Activated CD4-positive, alpha-beta T cell treated with anti-CD3 and anti-CD28 coated beads for 36 hours (primary cell): ENCODE results near the gene UIMC1. TPM values are rescaled to one million over a fixed set of nuclear protein-coding genes. Genes with fewer than 3 reads are reported as not detected.

Source experiments
- ATAC-seq: fragments of 200-7000 bp; cut with Tn5 transposase; one replicate; pipeline ENCODE4 v1.10.0; 2021; ENCODE audit warnings: mild to moderate bottlenecking, moderate library complexity
- CTCF ChIA-PET: fragments of 350-600 bp; sonication (Branson Sonifier 250); formaldehyde crosslinking; loops from one replicate; lab custom pipeline; 2021; ENCODE audit warnings: antibody characterized with exemption; lab: Charles Lee
- POLR2A ChIA-PET: fragments of 350-600 bp; sonication (Branson Sonifier 250); formaldehyde crosslinking; loops from one replicate; lab custom pipeline; 2021; ENCODE audit warnings: antibody characterized with exemption, inconsistent platforms; lab: Charles Lee
- DNase-seq: peaks from one replicate; pipeline ENCODE4 v3.0.0-alpha.2; 2020
- H3K27ac Mint-ChIP-seq: one replicate; pipeline ENCODE4 v1.8.0; 2021; ENCODE audit warnings: mixed read lengths
- H3K27me3 Mint-ChIP-seq: one replicate; pipeline ENCODE4 v1.8.0; 2021; ENCODE audit warnings: mixed read lengths
- H3K36me3 Mint-ChIP-seq: one replicate; pipeline ENCODE4 v1.8.0; 2021; ENCODE audit warnings: low read depth, mixed read lengths
- H3K4me1 Mint-ChIP-seq: one replicate; pipeline ENCODE4 v1.8.0; 2021; ENCODE audit warnings: mixed read lengths
- H3K4me3 Mint-ChIP-seq: one replicate; pipeline ENCODE4 v1.8.0; 2021; ENCODE audit warnings: mild to moderate bottlenecking, moderate library complexity, mixed read lengths
- H3K9me3 Mint-ChIP-seq: one replicate; pipeline ENCODE4 v1.8.0; 2021; ENCODE audit warnings: low read depth, mixed read lengths
- intact Hi-C, 2 experiments: fragments of 100-400 bp; cut with DNase I in 1 of 2; cut with micrococcal nuclease in 1 of 2; formaldehyde crosslinking; loops; one replicate each; pipeline versions ENCODE4 v1.14.2 to v1.15.1; 2022 to 2024; cut with DNase I, micrococcal nuclease
- total RNA-seq, 2 experiments: library from RNA; stranded (reverse); gene quantifications; one replicate each; pipeline ENCODE4 v1.2.3, GENCODE V29; 2021

UIMC1 gene
- total RNA-seq, 2 experiments from 2014 or later: 50.4 to 53.4 TPM

DNA sequence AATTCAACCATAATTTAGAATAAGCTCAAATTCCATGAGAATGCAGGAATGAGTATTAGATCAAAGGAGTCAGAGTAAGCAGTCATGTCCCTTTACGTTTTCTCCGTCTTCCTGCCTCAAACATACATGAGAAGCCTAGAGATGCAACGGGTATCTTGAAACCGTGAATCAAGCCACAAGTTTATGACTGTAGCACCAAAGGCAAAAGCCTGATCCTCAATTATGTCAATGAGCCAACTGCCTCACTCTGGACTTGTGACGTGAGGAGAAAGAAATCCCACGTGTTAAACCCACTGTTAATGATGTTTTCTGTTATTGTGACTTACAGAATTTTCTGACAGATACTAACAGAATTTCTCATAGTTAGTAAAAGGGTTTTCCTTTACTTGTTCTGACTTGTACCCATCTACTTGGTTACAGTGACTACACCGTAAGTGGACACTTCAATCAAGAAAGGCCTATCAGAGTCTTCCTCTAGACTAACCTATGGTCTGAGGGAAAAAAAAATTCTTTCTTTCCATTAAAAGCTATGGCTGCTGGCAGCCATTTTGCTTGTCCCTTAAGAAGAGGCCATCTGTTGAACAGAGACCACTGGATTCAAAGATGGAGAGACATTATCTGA, 72.2 kb downstream of the UIMC1 start:
- H3K9me3 Mint-ChIP-seq: no peaks in the 10 kb centered on the region
- peaks cover 35% of the 10 kb centered on the region for H3K36me3 Mint-ChIP-seq
- no peak overlapping the region for H3K4me3 Mint-ChIP-seq
- peak overlapping the region; percentile 23 for H3K27ac Mint-ChIP-seq
- intact Hi-C loops: no loop called here
- ChIA-PET POLR2A (no interaction called here), CTCF (interaction anchor here (0.5 to 1.5 kb wide), 3 partner anchors 12 to 580 kb away, joined by 3 read pairs; no protein-coding TSS in a partner anchor)
- peak; percentile 42 for ATAC-seq
- no peaks in the 10 kb centered on the region for H3K27me3 Mint-ChIP-seq
- no peak for DNase-seq
- peaks cover 21% of the 10 kb centered on the region for H3K4me1 Mint-ChIP-seq

DNA sequence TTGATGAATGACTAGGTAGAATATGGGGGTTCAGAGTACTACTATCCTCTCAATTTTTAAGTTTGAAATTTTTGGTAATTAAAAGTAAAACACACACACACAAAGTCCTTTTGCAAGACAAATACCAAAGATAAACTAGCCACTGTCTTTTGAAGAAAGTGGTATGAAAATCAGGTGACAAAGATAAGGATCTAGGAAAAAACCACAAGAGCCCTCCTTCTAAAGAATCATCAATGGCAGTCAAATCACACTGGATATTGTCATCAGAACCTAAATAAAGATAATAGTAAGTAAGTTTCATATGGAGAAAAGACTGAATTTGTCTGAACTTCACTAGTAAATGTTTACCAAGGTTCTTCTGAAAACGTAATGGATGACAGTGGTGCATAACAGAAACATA, 76.9 kb downstream of the UIMC1 start:
- no peaks in the 10 kb centered on the region for H3K27me3 Mint-ChIP-seq
- no peak overlapping the region for H3K27ac Mint-ChIP-seq
- H3K9me3 Mint-ChIP-seq: no peaks in the 10 kb centered on the region
- intact Hi-C loops: loop anchor here in 1 of 2 experiments (10.0 kb wide), 1 partner anchor 445 kb away; no protein-coding TSS in a partner anchor
- peaks cover 16% of the 10 kb centered on the region for H3K36me3 Mint-ChIP-seq
- ATAC-seq (no peak), DNase-seq (no peak)
- peaks cover 6% of the 10 kb centered on the region for H3K4me1 Mint-ChIP-seq
- POLR2A ChIA-PET: no interaction called here
- CTCF ChIA-PET: no interaction called here
- no peak overlapping the region for H3K4me3 Mint-ChIP-seq

DNA sequence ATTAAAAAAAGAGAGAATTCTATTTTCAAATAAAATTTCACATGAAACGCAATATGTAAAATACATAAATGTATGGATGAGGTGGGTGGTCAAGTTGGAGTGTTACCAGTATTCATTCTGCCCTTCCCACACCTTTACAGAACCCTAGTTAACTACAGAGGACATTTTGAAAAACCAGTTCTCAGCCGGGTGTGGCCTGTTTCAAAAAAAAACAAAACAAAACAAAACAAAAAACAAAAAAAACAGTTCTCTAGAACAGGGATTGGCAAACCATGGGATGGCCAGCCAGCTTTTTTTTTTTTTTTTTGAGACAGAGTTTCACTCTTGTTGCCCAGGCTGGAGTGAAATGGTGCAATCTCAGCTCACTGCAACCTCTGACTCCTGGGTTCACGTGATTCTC, 79.0 kb downstream of the UIMC1 start:
- peaks cover 6% of the 10 kb centered on the region for H3K4me1 Mint-ChIP-seq
- H3K9me3 Mint-ChIP-seq: no peaks in the 10 kb centered on the region
- no peaks in the 10 kb centered on the region for H3K27me3 Mint-ChIP-seq
- H3K4me3 Mint-ChIP-seq: no peak overlapping the region
- DNase-seq: no peak
- ChIA-PET CTCF (interaction anchor here (0.9 kb wide), 1 partner anchor 267 kb away, joined by 4 read pairs; no protein-coding TSS in a partner anchor), POLR2A (no interaction called here)
- H3K36me3 Mint-ChIP-seq: peaks cover 14% of the 10 kb centered on the region
- intact Hi-C loops: loop anchor here in 1 of 2 experiments (10.0 kb wide), 1 partner anchor 443 kb away; no protein-coding TSS in a partner anchor
- ATAC-seq: no peak
- no peak overlapping the region for H3K27ac Mint-ChIP-seq

DNA sequence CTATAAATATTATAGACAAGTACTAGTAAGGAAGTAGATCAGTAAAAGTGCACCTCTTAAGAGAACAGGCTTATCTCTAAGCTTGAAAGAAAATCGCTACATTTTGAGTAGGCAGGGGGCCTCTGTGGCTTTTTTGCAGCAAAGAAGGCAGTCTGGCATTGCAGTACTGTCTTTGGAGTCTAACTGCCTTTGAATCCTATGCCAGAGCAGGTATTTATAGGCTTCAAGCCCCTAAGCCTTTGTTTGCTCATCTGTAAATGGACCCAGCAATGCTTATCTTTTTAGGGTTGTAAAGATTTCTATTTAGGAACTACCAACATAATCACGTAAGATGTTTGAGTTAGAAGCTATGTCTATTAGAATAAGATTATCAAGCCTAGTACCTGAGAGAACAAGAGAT, 83.8 kb downstream of the UIMC1 start:
- POLR2A ChIA-PET: no interaction called here
- H3K27ac Mint-ChIP-seq: no peak overlapping the region
- no peaks in the 10 kb centered on the region for H3K4me1 Mint-ChIP-seq
- H3K27me3 Mint-ChIP-seq: no peaks in the 10 kb centered on the region
- peaks cover 18% of the 10 kb centered on the region for H3K36me3 Mint-ChIP-seq
- intact Hi-C loops: loop anchor here in 1 of 2 experiments (10.0 kb wide), 1 partner anchor 438 kb away; no protein-coding TSS in a partner anchor
- ATAC-seq (no peak), DNase-seq (no peak)
- CTCF ChIA-PET: interaction anchor here (0.6 to 1.4 kb wide), 3 partner anchors 11 to 1830 kb away, joined by 3 read pairs; no protein-coding TSS in a partner anchor
- H3K9me3 Mint-ChIP-seq: no peaks in the 10 kb centered on the region
- H3K4me3 Mint-ChIP-seq: no peak overlapping the region

DNA sequence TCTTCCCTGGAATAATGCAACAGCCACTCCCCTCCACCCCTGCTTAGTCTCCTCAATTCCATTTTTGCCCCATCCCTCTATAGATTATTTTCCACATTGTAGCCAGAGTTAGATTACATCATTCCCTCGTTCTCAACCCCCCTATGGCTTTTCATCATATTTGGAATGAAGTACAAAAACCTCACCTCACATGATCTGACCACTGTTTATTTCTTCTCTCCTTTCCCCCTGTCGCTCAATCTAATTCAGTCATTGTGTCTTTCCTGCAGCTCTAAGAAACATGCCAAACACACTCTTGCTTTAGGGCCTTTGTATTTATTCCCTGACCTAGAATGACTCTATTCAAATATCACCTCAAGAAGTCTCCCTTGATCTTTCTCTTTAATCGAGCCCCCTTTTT, 84.9 kb downstream of the UIMC1 start:
- intact Hi-C loops: loop anchor here in 1 of 2 experiments (10.0 kb wide), 1 partner anchor 437 kb away; no protein-coding TSS in a partner anchor
- Mint-ChIP-seq H3K4me1 (peaks cover under 1% of the 10 kb centered on the region), H3K27me3 (no peaks in the 10 kb centered on the region), H3K9me3 (no peaks in the 10 kb centered on the region), H3K36me3 (peaks cover 18% of the 10 kb centered on the region), H3K4me3 (no peak overlapping the region), H3K27ac (no peak overlapping the region)
- no peak for ATAC-seq
- CTCF ChIA-PET: no interaction called here
- POLR2A ChIA-PET: no interaction called here
- DNase-seq: no peak

DNA sequence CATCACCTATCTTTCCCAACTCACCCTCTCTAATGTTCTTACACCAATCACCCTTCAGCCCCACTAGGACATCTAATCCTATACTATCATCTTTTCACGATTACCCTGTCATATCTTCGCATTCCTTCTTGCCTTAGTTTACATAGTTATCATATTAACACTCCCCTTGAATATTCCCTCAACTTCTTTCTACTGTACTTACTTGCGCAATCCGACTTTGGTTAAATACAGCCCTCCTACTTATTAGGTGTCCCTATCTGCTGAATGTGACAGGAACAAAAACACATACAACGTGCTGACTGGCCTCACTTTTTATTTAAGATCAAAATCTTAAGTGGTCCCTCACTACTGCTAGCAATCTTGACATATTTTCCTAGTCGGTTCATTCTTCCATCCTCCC, 88.0 kb downstream of the UIMC1 start:
- CTCF ChIA-PET: interaction anchor here (0.6 kb wide), 1 partner anchor 82 kb away, joined by 3 read pairs; no protein-coding TSS in a partner anchor
- intact Hi-C loops: no loop called here
- POLR2A ChIA-PET: no interaction called here
- Mint-ChIP-seq H3K9me3 (no peaks in the 10 kb centered on the region), H3K27ac (no peak overlapping the region), H3K4me3 (no peak overlapping the region), H3K27me3 (no peaks in the 10 kb centered on the region), H3K4me1 (peaks cover 10% of the 10 kb centered on the region), H3K36me3 (peaks cover 29% of the 10 kb centered on the region)
- ATAC-seq (no peak), DNase-seq (no peak)

DNA sequence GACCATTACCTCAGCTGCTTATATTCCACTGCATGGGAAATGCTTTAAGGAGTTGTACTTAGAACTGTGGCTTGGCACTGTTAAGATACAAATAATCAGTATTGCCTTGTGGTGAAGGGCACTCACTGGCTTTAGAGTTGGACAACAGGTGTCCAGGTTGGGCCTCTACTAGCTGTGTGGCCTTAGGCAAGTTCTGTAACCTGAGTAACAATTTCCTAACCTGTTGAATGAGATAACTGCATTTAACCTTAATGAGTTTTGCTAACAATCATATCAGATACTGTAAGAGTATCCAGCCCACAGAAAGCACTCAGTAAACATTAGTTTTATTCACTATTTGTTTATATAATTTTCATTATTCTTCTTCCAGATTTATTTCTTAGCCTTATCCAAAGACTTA, 90.2 kb downstream of the UIMC1 start:
- peaks cover 14% of the 10 kb centered on the region for H3K4me1 Mint-ChIP-seq
- DNase-seq (no peak), ATAC-seq (no peak)
- ChIA-PET POLR2A (no interaction called here), CTCF (interaction anchor here (1.5 kb wide), 1 partner anchor 13 kb away, joined by 3 read pairs; no protein-coding TSS in a partner anchor)
- H3K36me3 Mint-ChIP-seq: peaks cover 33% of the 10 kb centered on the region
- H3K9me3 Mint-ChIP-seq: no peaks in the 10 kb centered on the region
- no peak overlapping the region for H3K4me3 Mint-ChIP-seq
- H3K27ac Mint-ChIP-seq: no peak overlapping the region
- intact Hi-C loops: no loop called here
- H3K27me3 Mint-ChIP-seq: no peaks in the 10 kb centered on the region

DNA sequence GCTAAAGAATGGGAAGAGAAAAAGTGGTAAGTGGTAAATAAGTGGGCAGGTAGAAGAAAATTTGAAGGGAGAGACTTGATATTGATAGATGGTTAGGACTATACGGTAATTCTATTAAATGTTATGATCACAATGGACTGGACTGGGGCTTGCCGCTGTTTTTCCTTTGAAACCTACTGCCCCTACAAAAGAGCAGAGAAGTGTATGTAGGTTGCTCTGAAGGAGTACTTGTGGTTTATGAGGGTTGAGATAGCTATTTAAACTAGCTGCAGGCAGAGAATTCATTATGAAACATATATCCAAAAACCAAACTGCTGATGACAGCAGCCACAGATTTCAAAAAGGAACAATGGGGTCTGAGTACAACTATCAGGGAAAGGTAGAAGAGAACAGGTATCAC, 90.7 kb downstream of the UIMC1 start:
- Mint-ChIP-seq H3K4me3 (no peak overlapping the region), H3K9me3 (no peaks in the 10 kb centered on the region), H3K36me3 (peaks cover 30% of the 10 kb centered on the region), H3K4me1 (peaks cover 15% of the 10 kb centered on the region), H3K27ac (peak overlapping the region; percentile 34), H3K27me3 (no peaks in the 10 kb centered on the region)
- ChIA-PET POLR2A (no interaction called here), CTCF (interaction anchor here (1.5 kb wide), 1 partner anchor 12 kb away, joined by 3 read pairs; no protein-coding TSS in a partner anchor)
- intact Hi-C loops: no loop called here
- ATAC-seq (no peak), DNase-seq (no peak)

DNA sequence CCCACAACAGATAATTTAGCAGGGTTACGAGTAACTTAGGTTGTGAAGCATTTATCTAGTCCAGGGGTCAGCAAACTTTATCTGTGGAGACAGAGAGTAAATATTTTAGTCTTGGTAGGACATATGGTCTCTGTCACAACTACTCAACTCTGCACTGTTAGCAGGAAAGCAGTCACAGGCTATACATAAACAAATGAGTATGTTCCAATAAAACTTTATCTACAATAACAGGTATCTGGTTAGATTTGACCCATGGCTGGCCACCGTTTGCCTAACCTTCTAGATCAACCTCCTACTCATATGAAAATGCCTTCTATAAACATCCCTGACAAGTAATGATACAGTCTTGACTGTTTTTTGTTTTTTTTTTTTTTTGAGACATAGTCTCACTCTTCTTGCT, 94.5 kb downstream of the UIMC1 start:
- ChIA-PET CTCF (no interaction called here), POLR2A (no interaction called here)
- H3K36me3 Mint-ChIP-seq: peaks cover 33% of the 10 kb centered on the region
- no peaks in the 10 kb centered on the region for H3K27me3 Mint-ChIP-seq
- H3K4me1 Mint-ChIP-seq: peaks cover 24% of the 10 kb centered on the region
- peak overlapping the region; percentile 42 for H3K27ac Mint-ChIP-seq
- ATAC-seq: no peak
- intact Hi-C loops: no loop called here
- no peak overlapping the region for H3K4me3 Mint-ChIP-seq
- no peak for DNase-seq
- H3K9me3 Mint-ChIP-seq: no peaks in the 10 kb centered on the region

DNA sequence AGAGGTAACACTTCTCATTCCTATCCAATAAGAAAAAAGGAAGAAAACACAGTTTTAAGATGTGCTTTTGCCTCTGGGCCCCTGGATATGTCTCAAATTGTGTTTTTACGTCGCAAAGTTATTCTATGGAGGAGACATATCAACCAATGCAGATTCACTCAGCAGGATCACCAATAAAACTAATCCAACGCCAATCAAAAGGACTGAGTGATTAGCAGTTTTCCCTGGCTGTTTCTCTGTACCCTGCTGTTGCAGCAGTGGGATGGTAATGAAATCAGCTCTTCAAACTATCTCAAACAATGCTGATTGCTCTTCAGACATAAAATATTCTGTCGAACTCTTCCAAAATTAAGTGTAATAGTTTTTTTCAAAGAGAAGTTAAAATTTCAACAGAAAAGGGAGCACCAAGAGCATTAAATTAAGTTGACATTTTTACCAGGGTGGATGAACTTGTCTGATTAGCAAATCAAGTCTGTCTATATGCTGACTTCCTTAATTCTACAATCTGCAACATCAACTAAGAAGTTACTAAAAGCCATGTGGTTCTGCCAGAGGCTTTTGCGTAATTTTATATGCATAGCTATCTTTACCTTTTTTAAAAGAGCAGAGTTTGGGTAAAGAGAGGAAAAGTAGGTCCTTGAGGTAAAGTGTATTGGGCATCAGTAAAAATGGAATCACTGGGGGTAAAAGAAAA, 97.8 kb downstream of the UIMC1 start:
- DNase-seq (no peak), ATAC-seq (no peak)
- H3K36me3 Mint-ChIP-seq: peaks cover 44% of the 10 kb centered on the region
- ChIA-PET POLR2A (no interaction called here), CTCF (interaction anchor here (0.7 to 3.7 kb wide), 5 partner anchors 10 to 248 kb away, joined by 3 to 11 read pairs (median 4); partner anchors contain the start of gene HK3)
- no peaks in the 10 kb centered on the region for H3K9me3 Mint-ChIP-seq
- H3K4me1 Mint-ChIP-seq: peaks cover 15% of the 10 kb centered on the region
- H3K4me3 Mint-ChIP-seq: no peak overlapping the region
- H3K27me3 Mint-ChIP-seq: no peaks in the 10 kb centered on the region
- intact Hi-C loops: no loop called here
- peak overlapping the region; percentile 12 for H3K27ac Mint-ChIP-seq

DNA sequence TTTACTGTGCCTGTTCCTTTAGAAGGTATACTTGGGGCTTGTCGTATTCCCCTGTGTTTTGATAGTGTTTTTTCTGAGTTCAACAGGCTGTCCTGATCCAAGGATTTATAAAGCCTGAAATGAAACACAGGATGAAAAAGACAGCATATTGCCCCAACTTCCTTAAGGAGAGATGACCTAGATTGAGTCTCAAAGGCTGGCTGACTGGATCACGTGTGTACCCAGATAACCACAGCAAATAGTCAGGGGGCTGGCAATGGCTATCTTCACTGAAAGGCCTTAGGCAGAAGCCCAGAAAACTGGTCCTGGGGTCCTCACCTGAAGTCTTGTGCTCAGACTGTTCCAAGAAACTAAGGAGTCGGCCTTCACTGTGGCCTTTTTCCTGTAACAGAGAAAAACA, 99.8 kb downstream of the UIMC1 start:
- H3K4me1 Mint-ChIP-seq: peaks cover 21% of the 10 kb centered on the region
- intact Hi-C loops: no loop called here
- H3K27ac Mint-ChIP-seq: no peak overlapping the region
- no peak overlapping the region for H3K4me3 Mint-ChIP-seq
- ChIA-PET POLR2A (no interaction called here), CTCF (interaction anchor here (0.6 kb wide), 1 partner anchor 567 kb away, joined by 3 read pairs; no protein-coding TSS in a partner anchor)
- no peak for ATAC-seq
- no peaks in the 10 kb centered on the region for H3K27me3 Mint-ChIP-seq
- H3K9me3 Mint-ChIP-seq: no peaks in the 10 kb centered on the region
- no peak for DNase-seq
- H3K36me3 Mint-ChIP-seq: peaks cover 50% of the 10 kb centered on the region
